ENCODE results near the gene SUCLG1.

GRCh38 chr2:84424152-84424551 is 34.9 kb downstream of the SUCLG1 start:
- no peak for TF ChIP-seq EZH2 (IDR thresholded peaks at IDR 0.05)
- no peak for TF ChIP-seq FOXP2 (optimal IDR thresholded peaks at IDR 0.05; ENCODE audit: control extremely low read depth, extremely low read length, insufficient read depth)

Data from SK-N-MC (cell line).